ENCODE results near the gene CCR9.
A peak's percentile ranks its signal among the peaks of the same experiment; 100 is the strongest.
"Not testable (repeated sequence)": the region's sequence is repeated elsewhere in the genome, so short reads cannot be mapped to it uniquely, and the experiment has no call there.

CCR9 gene, protein sequence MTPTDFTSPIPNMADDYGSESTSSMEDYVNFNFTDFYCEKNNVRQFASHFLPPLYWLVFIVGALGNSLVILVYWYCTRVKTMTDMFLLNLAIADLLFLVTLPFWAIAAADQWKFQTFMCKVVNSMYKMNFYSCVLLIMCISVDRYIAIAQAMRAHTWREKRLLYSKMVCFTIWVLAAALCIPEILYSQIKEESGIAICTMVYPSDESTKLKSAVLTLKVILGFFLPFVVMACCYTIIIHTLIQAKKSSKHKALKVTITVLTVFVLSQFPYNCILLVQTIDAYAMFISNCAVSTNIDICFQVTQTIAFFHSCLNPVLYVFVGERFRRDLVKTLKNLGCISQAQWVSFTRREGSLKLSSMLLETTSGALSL

DNA sequence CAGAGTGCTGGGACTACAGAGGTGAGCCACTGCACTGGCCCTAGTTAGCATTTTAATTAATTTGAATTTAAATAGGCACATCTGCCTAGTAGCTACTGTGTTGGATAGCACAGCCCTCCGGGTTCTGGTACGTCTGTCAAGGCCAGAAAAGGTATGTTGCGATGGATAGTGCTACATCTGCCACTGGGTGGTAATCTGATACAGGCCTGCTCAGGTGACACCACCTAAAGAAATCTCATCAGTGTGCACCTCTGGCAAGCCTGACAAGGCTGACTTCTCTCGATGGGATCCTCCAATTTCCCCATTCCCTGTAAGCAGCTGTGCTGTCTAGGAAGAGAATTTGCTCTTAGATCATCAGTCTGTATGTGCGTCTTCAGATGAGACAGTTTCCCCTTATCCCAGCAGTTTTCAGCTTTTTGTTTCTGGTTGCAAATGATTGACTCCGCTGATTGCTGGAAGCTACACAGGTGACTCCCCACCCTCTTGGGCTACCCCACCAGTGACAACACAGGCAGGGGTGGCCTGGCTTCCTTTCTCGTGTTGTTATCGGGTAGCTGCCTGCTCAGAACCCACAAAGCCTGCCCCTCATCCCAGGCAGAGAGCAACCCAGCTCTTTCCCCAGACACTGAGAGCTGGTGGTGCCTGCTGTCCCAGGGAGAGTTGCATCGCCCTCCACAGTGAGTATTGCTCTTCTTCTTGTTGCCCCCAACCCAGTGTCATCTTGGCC lies at the start of gene CCR9:
Gene CCR9 (plus strand): TSS at position 565 of the 727 bp plus-strand sequence. CDS start 8,391 bp downstream, outside the sequence.
- H3K9me3 Mint-ChIP-seq, result no peaks in the 10 kb centered on the region
- H3K4me3 Mint-ChIP-seq, result no peak within 1 kb of the TSS
- no peak within 1 kb of the TSS for H3K27ac Mint-ChIP-seq (ENCODE audit: low read depth)
- H3K27me3 Mint-ChIP-seq, result peaks cover 18% of the 10 kb centered on the region
- peaks cover 5% of the 10 kb centered on the region for H3K4me1 Mint-ChIP-seq
- ATAC-seq (replicated peaks; ENCODE audit: extremely low read depth, poor library complexity, severe bottlenecking), result no peak
- H3K36me3 Mint-ChIP-seq (ENCODE audit: insufficient read depth), result peaks cover 10% of the 10 kb centered on the region
- DNase-seq (ENCODE audit: low spot score in 2 of 2), result no peak

DNA sequence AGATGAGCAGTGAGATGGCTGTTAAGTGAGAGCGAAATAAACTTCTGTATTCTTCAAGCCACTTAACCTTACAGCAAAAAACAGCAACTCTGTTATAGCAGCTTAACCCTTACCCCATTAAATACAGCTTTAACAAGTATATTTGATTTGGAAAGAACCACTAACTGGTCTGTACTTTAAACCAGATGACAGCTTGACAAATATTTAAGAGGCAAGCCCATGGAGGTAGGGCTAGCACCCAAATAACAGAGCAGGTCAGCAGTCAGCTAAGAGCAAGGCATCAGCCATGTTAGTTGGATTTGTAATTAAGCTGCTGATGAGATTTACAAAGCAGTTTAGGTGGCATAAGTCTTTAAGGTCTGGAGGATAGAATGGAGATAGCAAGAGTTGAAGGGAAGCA lies 47.9 kb upstream of the CCR9 start:
- Mint-ChIP-seq H3K4me1 (peaks cover 19% of the 10 kb centered on the region), H3K27ac (ENCODE audit: low read depth) (no peak overlapping the region), H3K4me3 (no peak overlapping the region), H3K36me3 (ENCODE audit: insufficient read depth) (peaks cover 15% of the 10 kb centered on the region), H3K9me3 (no peaks in the 10 kb centered on the region), H3K27me3 (no peaks in the 10 kb centered on the region)
- ATAC-seq (replicated peaks; ENCODE audit: extremely low read depth, poor library complexity, severe bottlenecking) (no peak), DNase-seq (ENCODE audit: low spot score in 2 of 2) (no peak)

DNA sequence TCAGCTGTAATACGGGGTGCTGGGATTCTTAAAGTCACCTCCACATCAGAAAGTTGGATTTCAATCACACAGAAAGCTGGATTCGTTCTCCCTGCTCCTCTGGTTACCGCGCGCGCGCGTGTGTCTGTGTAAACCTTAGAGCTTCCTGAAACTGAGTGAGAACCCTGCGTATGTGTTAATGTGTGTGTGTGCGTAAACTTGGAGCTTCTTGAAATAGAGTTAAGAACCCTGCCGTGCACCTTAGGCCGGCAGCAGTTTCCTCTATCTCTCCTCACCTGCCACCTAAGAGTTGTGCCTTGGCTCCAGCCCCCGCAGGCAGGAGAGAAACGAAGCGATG lies 45.0 kb upstream of the CCR9 start:
- peak overlapping the region; percentile 90 for H3K4me3 Mint-ChIP-seq
- no peaks in the 10 kb centered on the region for H3K9me3 Mint-ChIP-seq
- H3K27me3 Mint-ChIP-seq, result no peaks in the 10 kb centered on the region
- ATAC-seq (replicated peaks; ENCODE audit: extremely low read depth, poor library complexity, severe bottlenecking) (peak; percentile 74), DNase-seq (ENCODE audit: low spot score in 2 of 2) (peak in 1 of 2 donors; percentile 14)
- H3K36me3 Mint-ChIP-seq (ENCODE audit: insufficient read depth), result peaks cover 8% of the 10 kb centered on the region
- peak overlapping the region; percentile 94 for H3K27ac Mint-ChIP-seq (ENCODE audit: low read depth)
- peaks cover 19% of the 10 kb centered on the region for H3K4me1 Mint-ChIP-seq

DNA sequence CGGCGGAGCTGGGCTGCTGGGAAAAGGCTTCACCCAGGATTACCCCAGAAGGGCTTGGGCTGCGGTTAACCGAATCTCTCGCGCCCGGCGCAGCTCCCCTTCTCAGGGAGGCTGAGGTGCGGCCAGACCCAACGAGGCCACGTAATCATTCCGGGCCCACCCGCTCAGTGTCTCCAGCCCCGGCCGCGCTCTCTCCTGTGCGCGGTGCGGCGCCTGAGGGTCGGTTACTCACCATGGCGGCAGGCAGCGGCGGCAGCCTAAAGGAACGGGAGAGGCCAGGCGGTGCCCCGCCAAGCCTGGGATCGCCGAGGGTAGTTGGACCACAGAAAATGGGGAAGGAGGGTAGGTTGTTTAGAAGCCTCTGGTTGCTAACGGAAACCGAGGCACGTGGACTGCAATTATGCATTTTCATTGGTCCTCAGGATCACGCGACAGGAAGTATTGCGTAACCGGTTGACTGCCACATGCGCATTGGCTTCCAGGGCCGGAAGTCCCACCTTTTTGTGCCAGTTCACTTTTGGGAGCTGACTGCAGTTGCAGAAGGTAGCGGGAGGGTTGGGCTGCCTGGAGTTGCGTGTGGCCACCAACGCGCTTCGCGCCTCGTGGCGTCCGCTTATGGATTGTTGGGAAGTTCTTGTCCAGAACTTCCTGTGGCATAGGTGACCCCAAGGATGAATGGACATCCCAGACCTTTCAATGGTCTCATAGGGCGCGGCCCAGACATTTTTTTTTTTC lies 44.4 kb upstream of the CCR9 start, which contains the start of gene LZTFL1:
Gene LZTFL1 (minus strand): TSS at position 363 of the 735 bp plus-strand sequence. CDS start 128 bp downstream, at position 235.
- Mint-ChIP-seq H3K27me3 (no peaks in the 10 kb centered on the region), H3K4me1 (peaks cover 19% of the 10 kb centered on the region), H3K36me3 (ENCODE audit: insufficient read depth) (peaks cover 8% of the 10 kb centered on the region), H3K9me3 (no peaks in the 10 kb centered on the region), H3K4me3 (peak within 1 kb of the TSS; percentile 90), H3K27ac (ENCODE audit: low read depth) (peak within 1 kb of the TSS; percentile 94)
- peak; percentile 93 for ATAC-seq (replicated peaks; ENCODE audit: extremely low read depth, poor library complexity, severe bottlenecking)
- DNase-seq (ENCODE audit: low spot score in 2 of 2), result peak; percentile 71 to 85

DNA sequence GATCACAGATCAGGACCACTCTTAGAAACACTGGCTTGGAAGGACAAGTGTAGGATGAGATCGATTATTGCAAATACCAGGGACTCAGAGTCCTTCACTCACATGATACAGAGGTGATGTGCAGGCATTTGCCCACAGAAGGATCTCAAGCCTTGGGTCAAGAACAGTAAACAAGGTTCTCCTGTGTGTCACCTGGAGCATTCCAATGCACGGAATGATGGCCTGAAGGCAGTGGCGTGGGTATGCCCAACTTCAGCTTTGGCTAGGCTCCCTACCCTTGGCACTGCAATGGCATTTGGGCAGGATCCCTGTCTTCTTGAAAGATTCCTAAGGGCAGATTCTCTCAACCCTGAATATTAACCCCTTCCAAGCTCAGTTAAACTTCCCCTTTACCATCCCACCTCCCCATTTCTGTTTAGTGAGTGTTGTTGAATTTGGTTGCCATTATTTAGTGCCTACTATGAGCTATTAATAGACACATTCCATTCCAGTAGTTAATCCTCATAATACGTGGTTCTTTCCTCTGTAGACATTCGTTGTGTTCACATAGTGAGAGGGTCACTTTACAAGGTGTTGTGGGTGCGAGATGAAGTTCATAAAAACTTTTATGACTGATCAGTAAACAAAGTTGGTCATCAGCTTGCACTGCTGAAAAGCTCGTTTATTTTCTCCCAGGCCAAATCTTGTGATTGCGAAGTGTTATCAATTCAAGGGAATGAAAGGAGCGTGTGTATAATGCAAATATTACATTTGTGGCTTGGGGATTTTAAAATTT lies 43.3 kb upstream of the CCR9 start:
- no peaks in the 10 kb centered on the region for H3K27me3 Mint-ChIP-seq
- peaks cover 19% of the 10 kb centered on the region for H3K4me1 Mint-ChIP-seq
- ATAC-seq (replicated peaks; ENCODE audit: extremely low read depth, poor library complexity, severe bottlenecking), result no peak
- H3K27ac Mint-ChIP-seq (ENCODE audit: low read depth), result no peak overlapping the region
- no peak for DNase-seq (ENCODE audit: low spot score in 2 of 2)
- no peaks in the 10 kb centered on the region for H3K9me3 Mint-ChIP-seq
- peak overlapping the region; percentile 90 for H3K4me3 Mint-ChIP-seq
- peaks cover 8% of the 10 kb centered on the region for H3K36me3 Mint-ChIP-seq (ENCODE audit: insufficient read depth)

DNA sequence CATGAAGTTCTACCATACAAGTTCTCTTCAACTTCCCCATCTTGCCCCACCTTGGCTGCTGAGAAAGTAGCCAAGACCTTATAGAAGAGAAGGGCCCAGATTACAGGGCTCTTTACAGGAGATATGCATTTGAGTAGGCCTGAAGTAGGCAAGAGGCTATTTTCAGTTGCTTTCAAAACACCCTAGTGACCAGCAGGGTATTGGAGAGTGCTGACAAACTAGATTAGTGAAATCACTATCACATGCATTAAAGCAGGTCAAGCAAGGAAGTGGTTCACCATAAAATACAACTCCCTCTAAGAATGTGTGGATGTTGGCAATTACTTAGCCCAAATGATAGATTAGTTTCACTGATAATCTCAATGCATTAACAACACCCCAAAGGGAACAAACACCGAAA lies 41.7 kb upstream of the CCR9 start:
- peaks cover 19% of the 10 kb centered on the region for H3K4me1 Mint-ChIP-seq
- H3K27me3 Mint-ChIP-seq, result no peaks in the 10 kb centered on the region
- no peak overlapping the region for H3K27ac Mint-ChIP-seq (ENCODE audit: low read depth)
- ATAC-seq (replicated peaks; ENCODE audit: extremely low read depth, poor library complexity, severe bottlenecking) (no peak), DNase-seq (ENCODE audit: low spot score in 2 of 2) (no peak)
- no peak overlapping the region for H3K4me3 Mint-ChIP-seq
- H3K36me3 Mint-ChIP-seq (ENCODE audit: insufficient read depth), result peaks cover 8% of the 10 kb centered on the region
- H3K9me3 Mint-ChIP-seq, result no peaks in the 10 kb centered on the region

DNA sequence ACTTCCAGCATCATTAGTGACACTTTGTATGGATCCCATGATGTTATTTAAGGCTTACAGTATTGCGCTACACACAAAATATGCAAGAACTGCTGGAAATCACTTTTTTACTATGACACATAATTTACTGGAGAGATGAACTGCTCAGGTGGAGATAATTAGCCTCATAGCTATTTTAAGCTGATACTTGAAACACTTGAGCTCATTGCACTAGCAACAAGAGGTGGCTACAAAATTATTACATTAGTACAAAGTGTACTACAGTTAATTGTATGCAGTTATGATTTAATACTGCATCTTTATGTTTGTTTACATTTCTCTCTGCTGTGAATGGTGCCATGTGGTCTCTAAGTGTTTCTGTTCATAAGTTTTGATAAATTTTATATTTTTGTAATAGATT lies 38.0 kb upstream of the CCR9 start:
- no peak for ATAC-seq (replicated peaks; ENCODE audit: extremely low read depth, poor library complexity, severe bottlenecking)
- no peak overlapping the region for H3K27ac Mint-ChIP-seq (ENCODE audit: low read depth)
- no peaks in the 10 kb centered on the region for H3K9me3 Mint-ChIP-seq
- DNase-seq (ENCODE audit: low spot score in 2 of 2), result no peak
- H3K36me3 Mint-ChIP-seq (ENCODE audit: insufficient read depth), result peaks cover 2% of the 10 kb centered on the region
- no peak overlapping the region for H3K4me3 Mint-ChIP-seq
- H3K27me3 Mint-ChIP-seq, result peaks cover 24% of the 10 kb centered on the region
- H3K4me1 Mint-ChIP-seq, result no peaks in the 10 kb centered on the region

DNA sequence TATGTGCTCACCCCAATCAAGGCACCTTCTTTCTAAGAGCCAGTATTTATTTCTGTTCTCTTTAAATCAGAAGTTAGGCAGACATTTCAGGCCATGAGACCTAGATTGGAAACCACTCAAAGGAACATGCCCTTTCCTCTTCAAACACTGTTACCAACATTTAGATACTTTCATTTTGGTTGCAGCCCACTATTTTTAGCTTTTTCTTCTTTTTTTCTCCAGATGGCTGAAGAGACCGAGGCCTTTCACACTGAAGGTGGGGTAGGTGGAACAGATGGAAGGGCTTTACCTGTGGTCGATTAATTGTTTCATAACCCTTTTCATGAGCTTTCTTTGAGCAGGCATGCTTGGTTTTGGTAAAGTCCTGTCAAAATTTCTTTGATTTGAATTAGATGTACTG lies 33.5 kb upstream of the CCR9 start:
- Mint-ChIP-seq H3K27me3 (peaks cover 24% of the 10 kb centered on the region), H3K9me3 (no peaks in the 10 kb centered on the region), H3K4me3 (no peak overlapping the region), H3K36me3 (ENCODE audit: insufficient read depth) (peaks cover 6% of the 10 kb centered on the region), H3K27ac (ENCODE audit: low read depth) (no peak overlapping the region), H3K4me1 (no peaks in the 10 kb centered on the region)
- no peak for ATAC-seq (replicated peaks; ENCODE audit: extremely low read depth, poor library complexity, severe bottlenecking)
- no peak for DNase-seq (ENCODE audit: low spot score in 2 of 2)

DNA sequence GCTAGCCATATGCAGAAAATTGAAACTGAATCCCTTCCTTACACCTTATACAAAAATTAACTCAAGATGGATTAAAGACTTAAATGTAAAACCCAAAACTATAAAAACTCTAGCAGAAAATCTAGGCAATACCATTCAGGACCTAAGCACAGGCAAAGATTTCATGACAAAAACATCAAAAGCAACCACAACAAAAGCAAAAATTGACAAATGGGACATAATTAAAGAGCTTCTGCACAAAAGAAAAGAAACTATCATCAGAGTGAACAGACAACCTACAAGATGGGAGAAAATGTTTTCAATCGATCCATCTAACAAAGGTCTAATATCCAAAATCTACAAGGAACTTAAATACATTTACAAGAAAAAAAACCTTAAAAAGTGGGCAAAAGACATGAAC lies 30.0 kb upstream of the CCR9 start:
- peaks cover 21% of the 10 kb centered on the region for H3K27me3 Mint-ChIP-seq
- not testable (repeated sequence) for H3K9me3 Mint-ChIP-seq; H3K4me3 Mint-ChIP-seq; H3K4me1 Mint-ChIP-seq; DNase-seq (ENCODE audit: low spot score in 2 of 2); H3K27ac Mint-ChIP-seq (ENCODE audit: low read depth); ATAC-seq (replicated peaks; ENCODE audit: extremely low read depth, poor library complexity, severe bottlenecking); H3K36me3 Mint-ChIP-seq (ENCODE audit: insufficient read depth)

DNA sequence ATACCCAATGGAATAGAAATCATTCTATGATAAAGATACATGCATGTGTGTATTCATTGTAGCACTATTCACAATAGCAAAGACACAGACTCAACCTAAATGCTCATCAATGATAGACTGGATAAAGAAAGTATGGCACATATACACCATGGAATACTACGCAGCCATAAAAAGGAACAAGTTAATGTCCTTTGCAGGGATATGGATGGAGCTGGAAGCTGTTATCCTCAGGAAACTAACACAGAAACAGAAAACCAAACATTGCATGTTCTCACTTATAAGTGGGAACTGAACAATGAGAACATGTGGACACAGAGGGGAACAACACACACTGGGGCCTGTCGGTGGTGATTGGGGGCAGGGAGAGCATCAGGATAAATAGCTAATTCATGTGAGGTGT lies 29.3 kb upstream of the CCR9 start:
- ATAC-seq (replicated peaks; ENCODE audit: extremely low read depth, poor library complexity, severe bottlenecking); H3K27ac Mint-ChIP-seq (ENCODE audit: low read depth); H3K4me3 Mint-ChIP-seq; H3K36me3 Mint-ChIP-seq (ENCODE audit: insufficient read depth); H3K4me1 Mint-ChIP-seq; H3K9me3 Mint-ChIP-seq; DNase-seq (ENCODE audit: low spot score in 2 of 2): not testable (repeated sequence)
- peaks cover 21% of the 10 kb centered on the region for H3K27me3 Mint-ChIP-seq

DNA sequence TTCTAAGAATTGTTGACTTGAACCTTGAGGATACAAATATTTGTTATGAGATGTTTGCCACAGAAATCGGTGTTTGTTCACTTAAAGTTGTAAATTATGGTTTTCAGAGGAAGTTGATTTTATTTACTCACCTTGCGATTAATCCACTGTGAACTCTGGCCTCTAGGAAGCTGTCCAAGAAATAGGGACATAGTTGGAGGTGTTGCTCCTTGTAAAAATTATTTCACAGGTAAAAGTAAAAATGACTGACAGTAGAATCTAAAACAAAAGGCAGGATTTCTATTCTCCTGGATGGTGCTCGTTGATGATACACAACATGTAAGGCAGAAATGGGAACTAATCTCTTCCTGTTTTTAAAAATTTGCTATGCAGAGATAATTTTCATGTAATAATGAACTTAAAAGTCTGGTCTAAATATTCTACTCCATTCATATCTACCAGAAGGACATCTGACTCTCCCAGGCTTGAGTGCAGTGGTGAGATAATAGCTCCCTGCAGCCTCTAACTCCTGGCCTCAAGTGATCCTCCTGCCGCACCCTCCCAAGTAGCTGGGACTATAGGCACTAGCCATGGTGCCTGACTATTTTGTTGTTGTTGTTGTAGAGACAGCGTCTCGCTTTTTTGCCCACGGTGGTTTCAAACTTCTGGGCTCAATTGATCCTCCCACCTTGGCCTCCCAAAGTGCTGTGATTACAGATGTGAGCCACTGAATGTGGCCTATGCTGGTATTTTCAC lies 27.4 kb upstream of the CCR9 start:
- no peaks in the 10 kb centered on the region for H3K9me3 Mint-ChIP-seq
- H3K4me1 Mint-ChIP-seq, result no peaks in the 10 kb centered on the region
- H3K4me3 Mint-ChIP-seq, result no peak overlapping the region
- DNase-seq (ENCODE audit: low spot score in 2 of 2) (no peak), ATAC-seq (replicated peaks; ENCODE audit: extremely low read depth, poor library complexity, severe bottlenecking) (no peak)
- H3K36me3 Mint-ChIP-seq (ENCODE audit: insufficient read depth), result peaks cover 4% of the 10 kb centered on the region
- H3K27me3 Mint-ChIP-seq, result peaks cover 37% of the 10 kb centered on the region
- no peak overlapping the region for H3K27ac Mint-ChIP-seq (ENCODE audit: low read depth)

All from central memory CD8-positive, alpha-beta T cell (primary cell).